Gastrocnemius medialis (tissue), 4 donors: ENCODE results near the gene TRIO. TPM values are rescaled to one million over a fixed set of nuclear protein-coding genes. Genes with fewer than 3 reads are reported as not detected.
A peak's percentile ranks its signal among the peaks of the same experiment; 100 is the strongest.

ENCODE experiments used
- ATAC-seq, 2 donors: fragments of 150-250 bp; one replicate each; pipeline ENCODE4 v1.9.1; 2016
- DNase-seq, 2 donors: peaks; one replicate each; pipeline ENCODE4 v3.0.0-alpha.2; 2019
- H3K27ac ChIP-seq, 4 donors: fragments of 200-600 bp; sonication (generic); 1 replicate in 1 of 4; 2 replicates in 3 of 4; pipeline ENCODE4 v1.5.1; 2016 to 2018; ENCODE audit warnings: mild to moderate bottlenecking in 2 of 4, moderate library complexity in 1 of 4
- H3K27me3 ChIP-seq, 3 donors: fragments of 200-600 bp; sonication (generic) in 2 of 3; 1 replicate in 1 of 3; 2 replicates in 2 of 3; pipeline versions ENCODE4 v1.5.1 to v1.6.0; 2016 to 2019; ENCODE audit warnings: mild to moderate bottlenecking in 1 of 3, moderate library complexity in 1 of 3
- H3K36me3 ChIP-seq, 2 donors: fragments of 200-600 bp; sonication (generic) in 1 of 2; one replicate each; pipeline ENCODE4 v1.5.1; 2017 to 2018
- H3K4me1 ChIP-seq, 2 donors: fragments of 200-600 bp; sonication (generic) in 1 of 2; one replicate each; pipeline ENCODE4 v1.5.1; 2016 to 2017; ENCODE audit warnings: mild to moderate bottlenecking in 2 of 2
- H3K4me3 ChIP-seq, 4 donors: fragments of 200-600 bp; sonication (generic) in 3 of 4; 1 replicate in 1 of 4; 2 replicates in 3 of 4; pipeline ENCODE4 v1.5.1; 2016 to 2019; ENCODE audit warnings: mild to moderate bottlenecking in 2 of 4
- H3K9me3 ChIP-seq, 3 donors: fragments of 200-600 bp; sonication (generic) in 2 of 3; 1 replicate in 1 of 3; 2 replicates in 2 of 3; pipeline ENCODE4 v1.5.1; 2016 to 2019
- CTCF ChIP-seq, 5 experiments: fragments of 450-650 bp in 3 of 5; fragments of 200-600 bp in 2 of 5; sonication (generic) in 2 of 5; IDR thresholded peaks in 4 of 5; conservative IDR thresholded peaks in 1 of 5; 1 replicate in 4 of 5; 2 replicates in 1 of 5; pipeline ENCODE4 v1.5.1; 2016 to 2019; ENCODE audit warnings: antibody characterized with exemption in 5 of 5, mild to moderate bottlenecking in 3 of 5, moderate library complexity in 3 of 5
- POLR2A ChIP-seq, 2 donors: fragments of 450-650 bp; IDR thresholded peaks; one replicate each; pipeline ENCODE4 v1.6.1; 2017; ENCODE audit warnings: antibody characterized with exemption in 2 of 2, mild to moderate bottlenecking in 2 of 2, moderate library complexity in 2 of 2
- in situ Hi-C, 4 donors: fragments of 200-750 bp; cut with MboI; loops; one replicate each; pipeline versions ENCODE4 v1.15.0 to v1.8.0; 2017; ENCODE audit warnings: low sequenced_read_pairs in 4 of 4
- intact Hi-C: fragments of 100-400 bp; cut with DNase I; formaldehyde crosslinking; loops from one replicate; pipeline ENCODE4 v1.15.1; 2023; ENCODE audit warnings: low total_unique reads
- total RNA-seq, 4 donors: library from RNA; depleted of rRNA; stranded (reverse); fragments of >200 nt; gene quantifications; one replicate each; pipeline versions ENCODE4 v1.1.0 to v1.2.3, GENCODE V29; 2016

Gene TRIO
- total RNA-seq, 4 donors from 2014 or later: 31.5 to 57.5 (median 50.4) TPM

- TF ChIP-seq POLR2A (IDR thresholded peaks at IDR 0.05) (no peak), CTCF (IDR thresholded peaks at IDR 0.05 in 4 of 5, conservative IDR thresholded peaks at IDR 0.05 in 1 of 5) (no peak)
- DNase-seq (no peak), ATAC-seq (no peak)
- Histone ChIP-seq H3K9me3 (no peaks in the 10 kb centered on the region), H3K27me3 (no peaks in the 10 kb centered on the region), H3K27ac (no peak overlapping the region), H3K36me3 (peaks cover 0 to 6% of the 10 kb centered on the region in 2 donors), H3K4me3 (no peak overlapping the region), H3K4me1 (peaks cover 65 to 68% of the 10 kb centered on the region in 2 donors)
- intact Hi-C loops (no loop called here), in situ Hi-C loops (loop anchor here in 1 of 4 donors (25.0 kb wide), 1 partner anchor 293 kb away; no protein-coding TSS in a partner anchor)
These were observed 137.2 kb downstream of the TRIO start for GRCh38 chr5:14280294-14280854.

GRCh38 chr5:14281746-14282181 lies 138.6 kb downstream of the TRIO start:
- TF ChIP-seq POLR2A (IDR thresholded peaks at IDR 0.05): no peak
- TF ChIP-seq CTCF (IDR thresholded peaks at IDR 0.05 in 4 of 5, conservative IDR thresholded peaks at IDR 0.05 in 1 of 5): no peak
- no peaks in the 10 kb centered on the region for H3K9me3 ChIP-seq
- no peaks in the 10 kb centered on the region for H3K27me3 ChIP-seq
- DNase-seq (no peak), ATAC-seq (peak; percentile 49 to 62)
- H3K27ac ChIP-seq: peak overlapping the region in 3 of 4 donors; percentile 21 to 42 (median 33)
- in situ Hi-C loops: loop anchor here in 1 of 4 donors (25.0 kb wide), 1 partner anchor 294 kb away; no protein-coding TSS in a partner anchor
- peaks cover 74 to 78% of the 10 kb centered on the region in 2 donors for H3K4me1 ChIP-seq
- H3K4me3 ChIP-seq: no peak overlapping the region
- H3K36me3 ChIP-seq: peaks cover 0 to 6% of the 10 kb centered on the region in 2 donors
- intact Hi-C loops: no loop called here

DNA sequence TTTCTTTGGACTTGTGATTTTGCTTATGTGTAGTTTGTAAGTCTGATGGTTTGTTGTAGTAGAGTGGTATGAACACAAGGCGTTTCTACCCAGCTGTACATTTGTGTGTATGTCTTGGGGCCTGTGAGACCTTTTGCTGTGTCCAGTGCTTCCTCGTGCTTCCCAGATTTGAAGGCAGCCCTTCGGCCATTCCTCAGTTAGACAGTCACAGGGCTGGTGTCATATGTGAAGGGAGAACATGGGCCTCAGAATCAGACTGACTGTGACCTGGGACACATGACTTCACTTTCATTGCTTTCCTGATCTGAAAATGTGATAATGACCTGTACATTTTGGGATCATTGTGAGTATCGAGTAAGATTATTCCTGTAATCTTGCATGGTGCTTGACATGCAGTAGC lies 140.0 kb downstream of the TRIO start:
- H3K4me3 ChIP-seq: no peak overlapping the region
- peaks cover 0 to 6% of the 10 kb centered on the region in 2 donors for H3K36me3 ChIP-seq
- DNase-seq (no peak), ATAC-seq (no peak)
- TF ChIP-seq POLR2A (IDR thresholded peaks at IDR 0.05) (no peak), CTCF (IDR thresholded peaks at IDR 0.05 in 4 of 5, conservative IDR thresholded peaks at IDR 0.05 in 1 of 5) (no peak)
- intact Hi-C loops: no loop called here
- in situ Hi-C loops: loop anchor here in 1 of 4 donors (25.0 kb wide), 1 partner anchor 296 kb away; no protein-coding TSS in a partner anchor
- peak overlapping the region in 1 of 4 donors; percentile 33 for H3K27ac ChIP-seq
- peaks cover 73 to 80% of the 10 kb centered on the region in 2 donors for H3K4me1 ChIP-seq
- H3K27me3 ChIP-seq: no peaks in the 10 kb centered on the region
- H3K9me3 ChIP-seq: no peaks in the 10 kb centered on the region

- Histone ChIP-seq H3K27ac (peak overlapping the region in 1 of 4 donors; percentile 11), H3K4me1 (peaks cover 73 to 83% of the 10 kb centered on the region in 2 donors), H3K9me3 (no peaks in the 10 kb centered on the region), H3K27me3 (no peaks in the 10 kb centered on the region), H3K36me3 (peaks cover 0 to 6% of the 10 kb centered on the region in 2 donors), H3K4me3 (no peak overlapping the region)
- DNase-seq (no peak), ATAC-seq (no peak)
- TF ChIP-seq CTCF (IDR thresholded peaks at IDR 0.05 in 4 of 5, conservative IDR thresholded peaks at IDR 0.05 in 1 of 5) (no peak), POLR2A (IDR thresholded peaks at IDR 0.05) (no peak)
- intact Hi-C loops: no loop called here
- in situ Hi-C loops: loop anchor here in 1 of 4 donors (25.0 kb wide), 1 partner anchor 297 kb away; no protein-coding TSS in a partner anchor
These were observed 141.4 kb downstream of the TRIO start for GRCh38 chr5:14284392-14285148.
